GM18867 (cell line): ENCODE data around the gene LAIR2.
A peak's percentile ranks its signal among the peaks of the same experiment; 100 is the strongest.

Experiments
- ATAC-seq: cut with Tn5 transposase; IDR thresholded peaks from one replicate; pipeline ENCODE4 v1.9.1; 2021; ENCODE audit warnings: mild to moderate bottlenecking, moderate library complexity; ENCODE audit not compliant: unreplicated experiment

Gene LAIR2

GRCh38 chr19:54502518-54503048 is at the start of gene LAIR2:
LAIR2 (plus strand) TSS chr19:54502831; CDS start chr19:54502919, 88 bp downstream.
- ATAC-seq = no peak

GRCh38 chr19:54453921-54454780 is 48.5 kb upstream of the LAIR2 start:
- no peak for ATAC-seq

- ATAC-seq = no peak
These were observed 47.6 kb upstream of the LAIR2 start for GRCh38 chr19:54454781-54455675.

- ATAC-seq = no peak
These were observed 46.7 kb upstream of the LAIR2 start for GRCh38 chr19:54455786-54456422.

GRCh38 chr19:54456423-54457373 is 45.9 kb upstream of the LAIR2 start:
- no peak for ATAC-seq

GRCh38 chr19:54457773-54458647 is 44.6 kb upstream of the LAIR2 start:
- no peak for ATAC-seq

- no peak for ATAC-seq
These were observed 43.9 kb upstream of the LAIR2 start for GRCh38 chr19:54458648-54459281.

GRCh38 chr19:54459282-54460229 is 43.1 kb upstream of the LAIR2 start:
- no peak for ATAC-seq

- no peak for ATAC-seq
These were observed 42.2 kb upstream of the LAIR2 start for GRCh38 chr19:54460230-54461005.

GRCh38 chr19:54461210-54461609 is 41.4 kb upstream of the LAIR2 start:
- no peak for ATAC-seq

GRCh38 chr19:54461613-54462012 is 41.0 kb upstream of the LAIR2 start:
- no peak for ATAC-seq

- ATAC-seq = no peak
These were observed 40.5 kb upstream of the LAIR2 start for GRCh38 chr19:54462047-54462654.

GRCh38 chr19:54462655-54463530 is 39.7 kb upstream of the LAIR2 start:
- peak; percentile 22 for ATAC-seq

GRCh38 chr19:54463531-54464043 is 39.0 kb upstream of the LAIR2 start, which contains the start of gene LENG9:
LENG9 (minus strand) TSS chr19:54463778; CDS start chr19:54463526, 252 bp downstream.
- ATAC-seq = peak; percentile 56
